ENCODE results near the gene DYRK3.

DNA sequence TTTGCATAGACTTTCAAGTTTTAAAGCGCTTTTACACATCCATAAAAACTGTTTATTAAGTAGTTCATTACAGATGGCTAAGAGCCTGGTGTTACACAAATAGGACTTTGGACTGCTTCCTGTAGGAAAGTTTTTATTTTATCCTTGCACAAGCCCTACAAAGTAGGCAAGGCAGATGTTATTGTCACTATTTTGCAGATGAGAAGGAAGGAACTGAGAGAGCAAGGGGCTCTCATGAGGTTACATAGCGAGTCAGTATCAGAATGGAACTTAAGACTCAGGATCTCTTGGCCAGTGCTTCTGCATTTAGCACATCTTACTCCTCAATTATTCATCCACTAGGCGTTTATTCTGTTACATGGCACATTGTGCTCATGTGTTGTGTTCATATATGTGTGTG lies 46.8 kb downstream of the DYRK3 start:
- TF ChIP-seq POLR2A (IDR thresholded peaks at IDR 0.05; ENCODE audit: low read depth, low read length): no peak
- TF ChIP-seq TAF1 (IDR thresholded peaks at IDR 0.05; ENCODE audit: low read depth, low read length): no peak
